Measurements from ENCODE around the gene OSTN. TPM values are rescaled to one million over a fixed set of nuclear protein-coding genes. Genes with fewer than 3 reads are reported as not detected.

OSTN gene
- total RNA-seq, 1 experiment from 2014 or later, result not detected

- TF ChIP-seq REST (IDR thresholded peaks at IDR 0.05; ENCODE audit: insufficient read depth in 1 of 2, low read depth in 2 of 2, low read length in 1 of 2), result no peak
- no peak for TF ChIP-seq SIN3A (IDR thresholded peaks at IDR 0.05; ENCODE audit: borderline replicate concordance, insufficient read depth, low read depth, low read length)
- no peak for TF ChIP-seq TCF7L2 (IDR thresholded peaks at IDR 0.05; ENCODE audit: low read depth, low read length)
- no peak for TF ChIP-seq POLR2AphosphoS5 (IDR thresholded peaks at IDR 0.05; ENCODE audit: low read depth, low read length)
- TF ChIP-seq CTCF (IDR thresholded peaks at IDR 0.05), result no peak
- Histone ChIP-seq H3K27me3 (ENCODE audit: control insufficient read depth, insufficient read depth, low read length) (no peaks in the 10 kb centered on the region), H3K9me3 (ENCODE audit: control insufficient read depth, insufficient read depth, low read depth, low read length) (no peaks in the 10 kb centered on the region; the same call in 1 of the 2 replicates), H3K4me3 (ENCODE audit: low read depth in 2 of 2, low read length in 2 of 2) (no peak overlapping the region), H3K27ac (ENCODE audit: low read length) (peak overlapping the region; percentile 52), H3K4me1 (ENCODE audit: control insufficient read depth, insufficient read depth, low read length) (peaks cover 18% of the 10 kb centered on the region), H3K36me3 (ENCODE audit: control insufficient read depth, insufficient read depth, low read length) (no peaks in the 10 kb centered on the region)
- BruUV-seq (replicated peaks), result no TSS peak
- CTCF ChIA-PET, result no interaction called here
- intact Hi-C loops (cut with micrococcal nuclease; ENCODE audit: unreplicated experiment) (no loop called here), in situ Hi-C loops (cut with HindIII; ENCODE audit: low pct_unique_long_range_greater_than_20kb, low sequenced_read_pairs) (no loop called here)
- ATAC-seq (peak; percentile 82), DNase-seq (ENCODE audit: low read depth, low spot score) (no peak)
- POLR2A ChIA-PET, result no interaction called here
Observed at GRCh38 chr3:191238321-191238817, 39.3 kb downstream of the OSTN start.

GRCh38 chr3:191239407-191240031 is 40.5 kb downstream of the OSTN start:
- peaks cover 18% of the 10 kb centered on the region for H3K4me1 ChIP-seq (ENCODE audit: control insufficient read depth, insufficient read depth, low read length)
- in situ Hi-C loops (cut with HindIII; ENCODE audit: low pct_unique_long_range_greater_than_20kb, low sequenced_read_pairs) (no loop called here), intact Hi-C loops (cut with micrococcal nuclease; ENCODE audit: unreplicated experiment) (loop anchor here (5.0 to 10.0 kb wide), 2 partner anchors 95 to 148 kb away; partner anchors contain the start of gene UTS2B)
- no TSS peak for BruUV-seq (replicated peaks)
- H3K4me3 ChIP-seq (ENCODE audit: low read depth in 2 of 2, low read length in 2 of 2), result no peak overlapping the region
- CTCF ChIA-PET, result no interaction called here
- DNase-seq (ENCODE audit: low read depth, low spot score) (no peak), ATAC-seq (no peak)
- no peaks in the 10 kb centered on the region; the same call in 1 of the 2 replicates for H3K9me3 ChIP-seq (ENCODE audit: control insufficient read depth, insufficient read depth, low read depth, low read length)
- POLR2A ChIA-PET, result no interaction called here
- H3K27me3 ChIP-seq (ENCODE audit: control insufficient read depth, insufficient read depth, low read length), result no peaks in the 10 kb centered on the region
- TF ChIP-seq CTCF (IDR thresholded peaks at IDR 0.05), result no peak
- TF ChIP-seq TCF7L2 (IDR thresholded peaks at IDR 0.05; ENCODE audit: low read depth, low read length), result no peak
- no peak for TF ChIP-seq POLR2AphosphoS5 (IDR thresholded peaks at IDR 0.05; ENCODE audit: low read depth, low read length)
- TF ChIP-seq SIN3A (IDR thresholded peaks at IDR 0.05; ENCODE audit: borderline replicate concordance, insufficient read depth, low read depth, low read length), result no peak
- TF ChIP-seq REST (IDR thresholded peaks at IDR 0.05; ENCODE audit: insufficient read depth in 1 of 2, low read depth in 2 of 2, low read length in 1 of 2), result no peak
- H3K36me3 ChIP-seq (ENCODE audit: control insufficient read depth, insufficient read depth, low read length), result no peaks in the 10 kb centered on the region
- peak overlapping the region; percentile 52; the same call in 1 of the 2 replicates for H3K27ac ChIP-seq (ENCODE audit: low read length)
